Neural cell (in vitro differentiated cells): Measurements from ENCODE around the gene FAM234A. TPM values are rescaled to one million over a fixed set of nuclear protein-coding genes. Genes with fewer than 3 reads are reported as not detected.

Experiments used
- H2AFZ ChIP-seq: fragments of 200-600, 300-800 bp; sonication (generic), shearing (Covaris generic); 2 replicates; pipeline ENCODE4 v1.6.0; 2014; ENCODE audit warnings: low read depth, mild to moderate bottlenecking, antibody characterized with exemption, low read length, moderate library complexity
- H3F3A ChIP-seq: fragments of 200-600 bp; shearing (Covaris generic); 2 replicates; pipeline ENCODE4 v1.6.1; 2016; ENCODE audit warnings: mild to moderate bottlenecking, moderate library complexity, mixed read lengths, antibody characterized with exemption, low read length; ENCODE audit not compliant: insufficient read depth, poor library complexity, severe bottlenecking
- H3K27ac ChIP-seq: fragments of 200-600, 300-800 bp; sonication (generic), shearing (Covaris generic); 2 replicates; pipeline ENCODE4 v1.5.1; 2014; ENCODE audit warnings: mild to moderate bottlenecking, low read length, moderate library complexity
- H3K27me3 ChIP-seq: fragments of 300-800, 200-600 bp; sonication (generic), shearing (Covaris generic); 2 replicates; pipeline ENCODE4 v1.6.0; 2014; ENCODE audit warnings: mild to moderate bottlenecking, low read depth, low read length, moderate library complexity; ENCODE audit not compliant: insufficient read depth
- H3K36me3 ChIP-seq: fragments of 300-800, 200-600 bp; sonication (generic), shearing (Covaris generic); 2 replicates; pipeline ENCODE4 v1.5.1; 2014; ENCODE audit warnings: mild to moderate bottlenecking, antibody characterized with exemption, low read length, moderate library complexity; ENCODE audit not compliant: insufficient read depth
- H3K4me2 ChIP-seq: fragments of 300-800, 200-600 bp; sonication (generic), shearing (Covaris generic); 2 replicates; pipeline ENCODE4 v1.6.0; 2014; ENCODE audit warnings: mild to moderate bottlenecking, low read length
- H3K4me3 ChIP-seq: fragments of 300-800, 200-600 bp; sonication (generic), shearing (Covaris generic); 2 replicates; pipeline ENCODE4 v1.5.1; 2014; ENCODE audit warnings: mild to moderate bottlenecking, low read length, moderate library complexity
- H3K79me2 ChIP-seq: fragments of 200-600 bp; shearing (Covaris generic); replicated peaks from 2 replicates; pipeline ENCODE4 v1.6.0; 2014; ENCODE audit warnings: mild to moderate bottlenecking, low read length, moderate library complexity; ENCODE audit not compliant: insufficient read depth
- H3K9ac ChIP-seq: fragments of 300-800, 200-600 bp; sonication (generic), shearing (Covaris generic); 2 replicates; pipeline ENCODE4 v1.6.1; 2016; ENCODE audit warnings: mild to moderate bottlenecking, low read length, mixed read lengths
- H3K9me2 ChIP-seq: fragments of 200-600 bp; shearing (Covaris generic); 2 replicates; pipeline ENCODE4 v1.6.1; 2016; ENCODE audit warnings: mild to moderate bottlenecking, low read length, mixed read lengths; ENCODE audit not compliant: insufficient read depth
- H3K9me3 ChIP-seq: fragments of 200-600, 300-800 bp; sonication (generic), shearing (Covaris generic); 2 replicates; pipeline ENCODE4 v1.6.1; 2016; ENCODE audit warnings: mild to moderate bottlenecking, mixed run types, low read length, moderate library complexity, mixed read lengths
- H4K20me1 ChIP-seq: fragments of 200-600 bp; shearing (Covaris generic); 2 replicates; pipeline ENCODE4 v1.6.1; 2016; ENCODE audit warnings: mild to moderate bottlenecking, mixed run types; ENCODE audit not compliant: insufficient read depth
- EP300 ChIP-seq: fragments of 450-650 bp; conservative IDR thresholded peaks from 2 replicates; pipeline ENCODE4 v1.6.1; 2014; ENCODE audit warnings: antibody characterized with exemption, mild to moderate bottlenecking, moderate library complexity; ENCODE audit not compliant: poor library complexity, severe bottlenecking
- EZH2 ChIP-seq: fragments of 200-600, 300-800 bp; shearing (Covaris generic), sonication (generic); IDR thresholded peaks from 2 replicates; pipeline ENCODE4 v1.6.1; 2014; ENCODE audit warnings: antibody characterized with exemption, low read length, borderline replicate concordance, mild to moderate bottlenecking; ENCODE audit not compliant: insufficient read depth, poor library complexity, severe bottlenecking
- MXI1 ChIP-seq: fragments of 450-650 bp; conservative IDR thresholded peaks from 2 replicates; pipeline ENCODE4 v1.6.1; 2014; ENCODE audit warnings: antibody characterized with exemption, mild to moderate bottlenecking; ENCODE audit not compliant: poor library complexity, severe bottlenecking
- POLR2AphosphoS5 ChIP-seq: IDR thresholded peaks from 2 replicates; pipeline ENCODE4 v1.6.1; 2012
- RAD21 ChIP-seq: fragments of 450-650 bp; conservative IDR thresholded peaks from 2 replicates; pipeline ENCODE4 v1.6.1; 2014; ENCODE audit warnings: antibody characterized with exemption, mild to moderate bottlenecking, moderate library complexity
- SMC3 ChIP-seq: fragments of 450-650 bp; conservative IDR thresholded peaks from 2 replicates; pipeline ENCODE4 v1.6.1; 2014; ENCODE audit warnings: antibody characterized with exemption, mild to moderate bottlenecking, moderate library complexity; ENCODE audit not compliant: poor library complexity
- TAF1 ChIP-seq: IDR thresholded peaks from 2 replicates; pipeline ENCODE4 v1.6.1; 2012; ENCODE audit warnings: low read depth
- polyA plus RNA-seq: library from polyadenylated mRNA; depleted of rRNA; stranded (reverse); fragments of >200 nt; gene quantifications from 2 replicates; pipeline ENCODE4 v1.2.3, GENCODE V29; 2014
- TF ChIP-seq, protein P1 (sequence below): IDR thresholded peaks from 2 replicates; pipeline ENCODE4 v1.6.1; 2012; ENCODE audit warnings: borderline replicate concordance
- TF ChIP-seq, protein P2 (sequence below): fragments of 450-650 bp; IDR thresholded peaks from 2 replicates; pipeline ENCODE4 v1.5.1; 2014; ENCODE audit warnings: antibody characterized with exemption, mild to moderate bottlenecking, moderate library complexity; ENCODE audit not compliant: poor library complexity, severe bottlenecking

The FAM234A gene
- polyA plus RNA-seq, 1 donor from 2014 or later = 29.9 TPM

DNA sequence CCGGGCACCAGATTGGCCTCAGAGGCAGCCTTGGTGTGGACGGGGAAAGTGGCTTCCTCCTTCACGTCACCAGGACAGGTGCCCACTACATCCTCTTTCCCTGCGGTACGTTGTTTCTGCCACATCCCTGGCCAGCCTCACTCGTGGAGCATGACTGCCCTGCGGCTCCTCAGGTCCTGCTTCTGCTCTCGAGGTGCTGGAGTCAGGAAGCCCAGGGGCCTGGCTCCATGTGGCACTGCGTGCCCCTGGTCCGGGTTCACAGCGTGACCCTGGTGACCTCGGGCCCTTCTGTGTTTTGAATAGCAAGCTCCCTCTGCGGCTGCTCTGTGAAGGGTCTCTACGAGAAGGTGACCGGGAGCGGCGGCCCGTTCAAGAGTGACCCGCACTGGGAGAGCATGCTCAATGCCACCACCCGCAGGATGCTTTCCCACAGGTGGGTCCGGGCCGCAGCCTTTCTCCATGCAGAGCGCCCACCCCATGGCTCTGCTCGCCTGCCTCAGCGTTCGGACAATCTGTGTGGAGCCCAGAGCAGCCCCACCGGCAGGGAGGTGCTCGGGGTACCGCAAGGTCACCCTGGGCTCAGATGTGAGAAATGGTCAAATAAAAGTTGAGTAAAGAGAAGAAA lies 27.6 kb downstream of the FAM234A start:
- no peak overlapping the region for H3K4me2 ChIP-seq
- H3K4me3 ChIP-seq = no peak overlapping the region
- TF ChIP-seq RAD21 (no peak), MXI1 (no peak), EP300 (no peak), TAF1 (no peak), SMC3 (no peak)
- TF ChIP-seq, protein P1, sequence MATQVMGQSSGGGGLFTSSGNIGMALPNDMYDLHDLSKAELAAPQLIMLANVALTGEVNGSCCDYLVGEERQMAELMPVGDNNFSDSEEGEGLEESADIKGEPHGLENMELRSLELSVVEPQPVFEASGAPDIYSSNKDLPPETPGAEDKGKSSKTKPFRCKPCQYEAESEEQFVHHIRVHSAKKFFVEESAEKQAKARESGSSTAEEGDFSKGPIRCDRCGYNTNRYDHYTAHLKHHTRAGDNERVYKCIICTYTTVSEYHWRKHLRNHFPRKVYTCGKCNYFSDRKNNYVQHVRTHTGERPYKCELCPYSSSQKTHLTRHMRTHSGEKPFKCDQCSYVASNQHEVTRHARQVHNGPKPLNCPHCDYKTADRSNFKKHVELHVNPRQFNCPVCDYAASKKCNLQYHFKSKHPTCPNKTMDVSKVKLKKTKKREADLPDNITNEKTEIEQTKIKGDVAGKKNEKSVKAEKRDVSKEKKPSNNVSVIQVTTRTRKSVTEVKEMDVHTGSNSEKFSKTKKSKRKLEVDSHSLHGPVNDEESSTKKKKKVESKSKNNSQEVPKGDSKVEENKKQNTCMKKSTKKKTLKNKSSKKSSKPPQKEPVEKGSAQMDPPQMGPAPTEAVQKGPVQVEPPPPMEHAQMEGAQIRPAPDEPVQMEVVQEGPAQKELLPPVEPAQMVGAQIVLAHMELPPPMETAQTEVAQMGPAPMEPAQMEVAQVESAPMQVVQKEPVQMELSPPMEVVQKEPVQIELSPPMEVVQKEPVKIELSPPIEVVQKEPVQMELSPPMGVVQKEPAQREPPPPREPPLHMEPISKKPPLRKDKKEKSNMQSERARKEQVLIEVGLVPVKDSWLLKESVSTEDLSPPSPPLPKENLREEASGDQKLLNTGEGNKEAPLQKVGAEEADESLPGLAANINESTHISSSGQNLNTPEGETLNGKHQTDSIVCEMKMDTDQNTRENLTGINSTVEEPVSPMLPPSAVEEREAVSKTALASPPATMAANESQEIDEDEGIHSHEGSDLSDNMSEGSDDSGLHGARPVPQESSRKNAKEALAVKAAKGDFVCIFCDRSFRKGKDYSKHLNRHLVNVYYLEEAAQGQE = no peak
- no peak overlapping the region for H3K27ac ChIP-seq
- H3F3A ChIP-seq = no peaks in the 10 kb centered on the region
- H3K9ac ChIP-seq = no peak overlapping the region
- H2AFZ ChIP-seq = no peak overlapping the region
- H3K79me2 ChIP-seq = no peaks in the 10 kb centered on the region
- no peaks in the 10 kb centered on the region for H4K20me1 ChIP-seq
- no peaks in the 10 kb centered on the region for H3K36me3 ChIP-seq
- H3K9me2 ChIP-seq = no peaks in the 10 kb centered on the region
- no peaks in the 10 kb centered on the region for H3K9me3 ChIP-seq
- no peaks in the 10 kb centered on the region for H3K27me3 ChIP-seq

DNA sequence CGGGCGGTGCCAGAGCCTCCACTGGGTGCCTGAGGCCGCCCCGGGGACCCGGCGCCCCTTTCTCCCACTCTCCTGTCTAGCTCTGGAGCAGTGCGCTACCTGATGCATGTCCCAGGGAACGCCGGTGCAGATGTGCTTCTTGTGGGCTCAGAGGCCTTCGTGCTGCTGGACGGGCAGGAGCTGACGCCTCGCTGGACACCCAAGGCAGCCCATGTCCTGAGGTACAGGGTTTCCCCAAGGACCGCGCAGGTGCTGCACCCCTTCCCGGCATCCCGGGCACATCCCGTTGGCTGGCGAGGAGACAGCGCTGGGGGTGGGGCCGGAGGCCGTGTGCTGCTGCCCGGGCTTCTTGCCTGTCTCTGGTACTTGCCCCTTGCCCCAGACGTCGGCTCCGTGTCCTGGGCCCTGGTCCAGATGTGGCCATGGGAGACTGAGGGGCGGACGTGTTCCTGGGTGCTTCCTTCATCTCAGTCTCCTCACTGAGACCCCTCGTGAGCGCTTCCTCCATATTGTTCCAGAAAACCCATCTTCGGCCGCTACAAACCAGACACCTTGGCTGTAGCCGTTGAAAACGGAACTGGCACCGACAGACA lies 28.7 kb downstream of the FAM234A start:
- Histone ChIP-seq H3K4me2 (no peak overlapping the region), H3F3A (no peaks in the 10 kb centered on the region), H3K9me3 (no peaks in the 10 kb centered on the region), H2AFZ (no peak overlapping the region), H3K36me3 (no peaks in the 10 kb centered on the region), H3K27me3 (no peaks in the 10 kb centered on the region), H3K9ac (no peak overlapping the region), H3K27ac (no peak overlapping the region), H3K79me2 (no peaks in the 10 kb centered on the region), H3K4me3 (no peak overlapping the region), H4K20me1 (no peaks in the 10 kb centered on the region), H3K9me2 (no peaks in the 10 kb centered on the region)
- TF ChIP-seq RAD21 (no peak), POLR2AphosphoS5 (no peak), EP300 (no peak), TAF1 (no peak), MXI1 (no peak), SMC3 (no peak), EZH2 (no peak)
- TF ChIP-seq, protein P2, sequence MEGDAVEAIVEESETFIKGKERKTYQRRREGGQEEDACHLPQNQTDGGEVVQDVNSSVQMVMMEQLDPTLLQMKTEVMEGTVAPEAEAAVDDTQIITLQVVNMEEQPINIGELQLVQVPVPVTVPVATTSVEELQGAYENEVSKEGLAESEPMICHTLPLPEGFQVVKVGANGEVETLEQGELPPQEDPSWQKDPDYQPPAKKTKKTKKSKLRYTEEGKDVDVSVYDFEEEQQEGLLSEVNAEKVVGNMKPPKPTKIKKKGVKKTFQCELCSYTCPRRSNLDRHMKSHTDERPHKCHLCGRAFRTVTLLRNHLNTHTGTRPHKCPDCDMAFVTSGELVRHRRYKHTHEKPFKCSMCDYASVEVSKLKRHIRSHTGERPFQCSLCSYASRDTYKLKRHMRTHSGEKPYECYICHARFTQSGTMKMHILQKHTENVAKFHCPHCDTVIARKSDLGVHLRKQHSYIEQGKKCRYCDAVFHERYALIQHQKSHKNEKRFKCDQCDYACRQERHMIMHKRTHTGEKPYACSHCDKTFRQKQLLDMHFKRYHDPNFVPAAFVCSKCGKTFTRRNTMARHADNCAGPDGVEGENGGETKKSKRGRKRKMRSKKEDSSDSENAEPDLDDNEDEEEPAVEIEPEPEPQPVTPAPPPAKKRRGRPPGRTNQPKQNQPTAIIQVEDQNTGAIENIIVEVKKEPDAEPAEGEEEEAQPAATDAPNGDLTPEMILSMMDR = no peak
- TF ChIP-seq, protein P1 = no peak
